Osteoblast (primary cell): ENCODE measurements around the gene FAM219B. TPM values are rescaled to one million over a fixed set of nuclear protein-coding genes. Genes with fewer than 3 reads are reported as not detected.

Source experiments
- DNase-seq: peaks from one replicate; pipeline ENCODE4 v3.0.0; 2011; ENCODE audit warnings: low spot score, mixed read lengths; ENCODE audit not compliant: insufficient read length; ENCODE audit errors: missing footprints
- H2AFZ ChIP-seq: 2 replicates; pipeline ENCODE4 v1.6.0; 2011; ENCODE audit warnings: mild to moderate bottlenecking, low read length
- H3K27ac ChIP-seq: 2 replicates; pipeline ENCODE4 v1.5.1; 2011; ENCODE audit warnings: mild to moderate bottlenecking, low read depth, low read length, moderate library complexity
- H3K27me3 ChIP-seq: 2 replicates; pipeline ENCODE4 v1.6.0; 2012; ENCODE audit warnings: mild to moderate bottlenecking, control low read depth, inconsistent platforms, low read length, moderate library complexity; ENCODE audit not compliant: insufficient read depth
- H3K36me3 ChIP-seq: 2 replicates; pipeline ENCODE4 v1.5.1; 2011; ENCODE audit warnings: mild to moderate bottlenecking, low read length, control low read depth, moderate library complexity; ENCODE audit not compliant: insufficient read depth
- H3K4me1 ChIP-seq: 2 replicates; pipeline ENCODE4 v1.5.1; 2011; ENCODE audit warnings: mild to moderate bottlenecking, low read length, control low read depth, moderate library complexity; ENCODE audit not compliant: insufficient read depth
- H3K4me2 ChIP-seq: 2 replicates; pipeline ENCODE4 v1.6.0; 2011; ENCODE audit warnings: mild to moderate bottlenecking, low read length; ENCODE audit not compliant: insufficient read depth
- H3K4me3 ChIP-seq: fragments of 200-600 bp; sonication (generic); 3 replicates; pipeline ENCODE4 v1.5.1; 2012; ENCODE audit warnings: mild to moderate bottlenecking, low read length, inconsistent platforms; ENCODE audit not compliant: insufficient read depth
- H3K79me2 ChIP-seq: 2 replicates; pipeline ENCODE4 v1.6.0; 2012; ENCODE audit warnings: mild to moderate bottlenecking, low read length, control low read depth, inconsistent platforms; ENCODE audit not compliant: insufficient read depth
- H3K9me3 ChIP-seq: 2 replicates; pipeline ENCODE4 v1.5.1; 2011; ENCODE audit warnings: low read depth, low read length, control low read depth
- H4K20me1 ChIP-seq: 2 replicates; pipeline ENCODE4 v1.6.0; 2012; ENCODE audit warnings: mild to moderate bottlenecking, low read length, control low read depth; ENCODE audit not compliant: insufficient read depth
- CTCF ChIP-seq: IDR thresholded peaks from 2 replicates; pipeline ENCODE4 v1.5.1; 2011; ENCODE audit warnings: mild to moderate bottlenecking, low read depth, low read length, moderate library complexity; ENCODE audit errors: extremely low read depth
- total RNA-seq: library from RNA; depleted of rRNA; stranded (reverse); fragments of >200 nt; gene quantifications from 2 replicates; pipeline ENCODE4 v1.2.3, GENCODE V29; 2012

The FAM219B gene
- total RNA-seq, 1 donor: 36.6 TPM

DNA sequence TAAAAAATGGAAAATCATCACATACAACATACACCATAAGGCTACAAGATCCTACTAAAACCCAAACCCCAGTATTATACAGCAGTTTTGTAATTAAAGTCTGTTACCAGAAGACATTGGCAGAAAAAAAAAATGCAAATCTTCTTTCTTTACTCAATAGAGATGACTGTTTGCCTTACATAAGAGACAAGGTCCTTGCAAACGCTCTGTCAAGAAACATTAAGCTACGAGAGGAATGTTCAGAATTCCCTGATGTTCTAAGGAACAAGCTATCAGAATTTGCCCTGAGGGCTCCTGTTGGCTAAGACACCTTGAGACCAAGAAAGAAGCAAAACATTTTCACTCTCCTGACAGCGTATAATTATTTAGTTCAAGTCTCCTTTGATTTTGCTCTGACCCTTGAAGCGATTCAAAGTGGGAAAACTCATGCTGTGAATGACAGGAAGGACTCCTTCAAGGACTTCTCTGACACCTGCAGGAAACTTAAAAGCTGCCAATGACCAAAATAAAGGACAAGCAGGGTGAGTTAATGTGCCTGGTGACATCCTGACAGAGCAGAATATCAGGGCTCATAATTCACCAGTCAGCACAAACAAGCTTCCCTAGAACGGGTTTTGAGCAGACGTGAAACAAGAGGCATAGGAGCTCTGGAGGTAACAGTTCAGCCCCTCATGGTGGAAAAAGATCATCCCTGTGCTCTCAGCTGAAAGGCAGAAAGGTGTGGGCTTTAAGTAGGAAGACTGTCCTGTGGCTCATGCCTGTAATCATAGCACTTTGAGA, 36.0 kb downstream of the FAM219B start:
- peaks cover 19% of the 10 kb centered on the region for H3K4me1 ChIP-seq
- no peak for DNase-seq

DNA sequence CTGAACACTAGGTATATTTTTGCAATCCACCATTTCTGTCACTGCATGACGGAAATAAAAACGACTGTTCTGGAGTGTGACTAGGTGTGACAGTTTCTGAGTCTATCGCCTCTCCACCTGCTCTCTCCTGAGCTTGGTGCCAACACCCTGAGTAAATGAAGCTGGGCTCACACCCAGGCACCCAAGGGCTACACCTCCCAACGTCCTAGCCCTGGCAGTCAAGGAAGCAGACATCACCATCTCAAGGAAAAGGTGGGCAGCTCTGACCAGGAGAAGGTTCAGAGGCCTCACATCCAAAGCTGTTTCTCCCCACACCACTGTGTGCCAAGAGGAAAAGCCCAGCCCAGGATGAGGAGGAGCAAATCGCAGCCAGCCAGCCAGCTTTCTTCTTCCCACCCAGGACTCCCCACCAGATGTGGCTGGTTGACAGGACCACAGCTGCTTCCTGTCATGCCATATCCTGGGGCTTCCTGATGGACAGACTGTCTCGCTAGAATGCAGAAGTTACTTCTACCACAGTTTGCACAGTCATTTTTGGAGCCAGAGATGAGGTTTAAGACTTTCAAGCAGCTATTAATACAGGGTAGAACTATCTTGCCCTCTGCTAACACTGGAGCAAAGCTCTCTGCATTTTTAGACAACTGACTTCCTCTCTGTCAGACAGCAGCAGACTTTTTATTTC, 36.8 kb downstream of the FAM219B start:
- Histone ChIP-seq H2AFZ (no peak overlapping the region), H3K4me1 (peaks cover 19% of the 10 kb centered on the region), H3K27ac (no peak overlapping the region), H3K79me2 (peaks cover 74% of the 10 kb centered on the region), H3K36me3 (peaks cover 5% of the 10 kb centered on the region), H3K9me3 (no peaks in the 10 kb centered on the region), H3K4me3 (no peak overlapping the region), H4K20me1 (peaks cover 55% of the 10 kb centered on the region), H3K27me3 (no peaks in the 10 kb centered on the region), H3K4me2 (no peak overlapping the region)
- no peak for TF ChIP-seq CTCF
- no peak for DNase-seq

More for the DNA sequence above, 36.0 kb downstream of the FAM219B start:
- Histone ChIP-seq H3K4me3 (no peak overlapping the region), H2AFZ (no peak overlapping the region), H3K27ac (no peak overlapping the region), H3K4me2 (no peak overlapping the region), H3K36me3 (peaks cover 5% of the 10 kb centered on the region), H3K79me2 (peaks cover 69% of the 10 kb centered on the region), H3K27me3 (no peaks in the 10 kb centered on the region), H4K20me1 (peaks cover 51% of the 10 kb centered on the region), H3K9me3 (no peaks in the 10 kb centered on the region)
- no peak for TF ChIP-seq CTCF

DNA sequence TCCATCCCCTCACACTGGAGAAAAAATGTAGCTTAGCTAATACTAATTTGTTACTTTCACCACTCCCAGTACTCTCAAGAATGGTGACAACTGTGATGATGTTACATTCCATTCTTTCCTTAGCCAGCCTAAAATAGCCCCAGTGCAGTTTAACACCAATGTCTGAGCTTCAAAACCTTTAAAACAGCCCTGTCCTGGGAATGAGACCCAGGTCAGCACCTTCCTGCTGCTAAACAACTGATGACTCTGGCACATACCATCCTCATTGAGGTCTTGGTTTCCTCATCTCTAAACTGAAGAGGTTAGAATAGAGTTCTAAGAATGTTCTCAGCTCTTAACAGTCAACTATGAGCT, 37.3 kb downstream of the FAM219B start:
- H3K27ac ChIP-seq: no peak overlapping the region
- H3K79me2 ChIP-seq: peaks cover 79% of the 10 kb centered on the region
- no peak for TF ChIP-seq CTCF

DNA sequence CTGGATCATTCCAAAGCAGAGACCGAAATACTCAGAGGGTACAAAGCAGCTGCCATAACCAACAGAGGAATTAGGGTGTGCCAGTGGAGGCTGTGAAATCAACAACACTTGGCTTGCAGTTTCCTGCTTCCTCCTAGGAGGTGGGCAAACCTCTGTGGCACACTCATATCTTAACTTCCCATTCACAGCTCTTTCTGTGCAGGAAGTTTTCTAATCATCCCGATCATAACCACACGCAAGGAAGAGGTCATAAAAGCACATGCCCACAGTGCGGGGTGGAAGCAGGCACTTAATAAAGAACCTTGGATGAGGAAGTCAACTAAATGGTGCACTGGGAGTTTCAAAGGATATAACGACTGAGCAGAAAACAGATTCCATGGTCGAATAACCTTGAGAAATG, 38.6 kb downstream of the FAM219B start:
- Histone ChIP-seq H3K4me2 (no peak overlapping the region), H3K9me3 (no peaks in the 10 kb centered on the region), H3K36me3 (peaks cover 5% of the 10 kb centered on the region), H3K27me3 (no peaks in the 10 kb centered on the region), H4K20me1 (peaks cover 69% of the 10 kb centered on the region), H2AFZ (no peak overlapping the region), H3K27ac (no peak overlapping the region), H3K4me1 (peaks cover 26% of the 10 kb centered on the region), H3K79me2 (peaks cover 86% of the 10 kb centered on the region), H3K4me3 (no peak overlapping the region)
- no peak for TF ChIP-seq CTCF
- DNase-seq: no peak

More for the DNA sequence above, 37.3 kb downstream of the FAM219B start:
- no peak overlapping the region for H3K4me2 ChIP-seq
- no peak for DNase-seq
- H3K4me1 ChIP-seq: peaks cover 20% of the 10 kb centered on the region
- no peak overlapping the region for H2AFZ ChIP-seq
- H3K27me3 ChIP-seq: no peaks in the 10 kb centered on the region
- H4K20me1 ChIP-seq: peaks cover 61% of the 10 kb centered on the region
- no peak overlapping the region for H3K4me3 ChIP-seq
- peaks cover 5% of the 10 kb centered on the region for H3K36me3 ChIP-seq
- H3K9me3 ChIP-seq: no peaks in the 10 kb centered on the region
